Hepatocyte (in vitro differentiated cells): Measurements from ENCODE around the gene KIF17. TPM values are rescaled to one million over a fixed set of nuclear protein-coding genes. Genes with fewer than 3 reads are reported as not detected.

Experiments used
- DNase-seq: peaks from one replicate; pipeline ENCODE4 v3.0.0-alpha.2; 2016; ENCODE audit warnings: low spot score
- H2AFZ ChIP-seq: fragments of 200-600 bp; sonication (generic); 2 replicates; pipeline ENCODE4 v1.6.0; 2016; ENCODE audit warnings: antibody characterized with exemption, mild to moderate bottlenecking
- H3K27ac ChIP-seq: fragments of 200-600 bp; sonication (generic); 2 replicates; pipeline ENCODE4 v1.5.1; 2016; ENCODE audit warnings: mild to moderate bottlenecking
- H3K27me3 ChIP-seq: fragments of 200-600 bp; sonication (generic); 2 replicates; pipeline ENCODE4 v1.6.1; 2016
- H3K36me3 ChIP-seq: fragments of 200-600 bp; sonication (generic); replicated peaks from 2 replicates; pipeline ENCODE4 v1.5.1; 2016; ENCODE audit warnings: low read depth; ENCODE audit not compliant: insufficient read depth
- H3K4me1 ChIP-seq: fragments of 200-600 bp; sonication (generic); 2 replicates; pipeline ENCODE4 v1.5.1; 2016; ENCODE audit warnings: mild to moderate bottlenecking, moderate library complexity; ENCODE audit not compliant: insufficient read depth
- H3K4me2 ChIP-seq: fragments of 200-600 bp; sonication (generic); 2 replicates; pipeline ENCODE4 v1.6.0; 2016
- H3K4me3 ChIP-seq: fragments of 200-600 bp; sonication (generic); 2 replicates; pipeline ENCODE4 v1.5.1; 2016; ENCODE audit warnings: mild to moderate bottlenecking
- H3K79me2 ChIP-seq: fragments of 200-600 bp; sonication (generic); 2 replicates; pipeline ENCODE4 v1.6.0; 2017; ENCODE audit warnings: mild to moderate bottlenecking
- H3K9me2 ChIP-seq: fragments of 200-600 bp; sonication (generic); replicated peaks from 2 replicates; pipeline ENCODE4 v1.6.0; 2017; ENCODE audit warnings: mild to moderate bottlenecking; ENCODE audit not compliant: insufficient read depth
- H3K9me3 ChIP-seq: fragments of 200-600 bp; sonication (generic); 2 replicates; pipeline ENCODE4 v1.5.1; 2016; ENCODE audit warnings: low read depth, mild to moderate bottlenecking
- H4K20me1 ChIP-seq: fragments of 200-600 bp; sonication (generic); 2 replicates; pipeline ENCODE4 v1.6.0; 2016; ENCODE audit warnings: mild to moderate bottlenecking; ENCODE audit not compliant: insufficient read depth, poor library complexity, severe bottlenecking
- CTCF ChIP-seq: fragments of 200-600 bp; sonication (generic); IDR thresholded peaks from 2 replicates; pipeline ENCODE4 v1.5.1; 2016; ENCODE audit warnings: antibody characterized with exemption, mild to moderate bottlenecking; ENCODE audit not compliant: poor library complexity
- EZH2 ChIP-seq: fragments of 200-600 bp; sonication (generic); IDR thresholded peaks from 2 replicates; pipeline ENCODE4 v1.6.1; 2016; ENCODE audit warnings: antibody characterized with exemption, mild to moderate bottlenecking, borderline replicate concordance
- EZH2phosphoT487 ChIP-seq: fragments of 200-600 bp; sonication (generic); IDR thresholded peaks from one replicate; pipeline ENCODE4 v1.6.1; 2018; ENCODE audit warnings: antibody characterized with exemption, mild to moderate bottlenecking, low read depth, moderate library complexity; ENCODE audit not compliant: unreplicated experiment, severe bottlenecking
- WGBS: methylation state at CpG from one replicate; pipeline ENCODE4 v1.1.6; 2016; ENCODE audit warnings: low lambda C conversion rate; ENCODE audit errors: missing lambda C conversion rate; 5-methylcytosine and 5-hydroxymethylcytosine counted together
- polyA plus RNA-seq: library from polyadenylated mRNA; unstranded; fragments of >200 nt; fragmentation: Nextera tagmentation; extraction: Ambion mirVana; gene quantifications from 2 replicates; pipeline ENCODE4 v1.2.1, GENCODE V29; 2016
- total RNA-seq: library from RNA; depleted of rRNA; stranded (reverse); fragments of >200 nt; gene quantifications from 2 replicates; pipeline ENCODE4 v1.2.3, GENCODE V29; 2014

Gene KIF17
- total and polyA plus RNA-seq, 2 experiments from 2014 or later, result 0.23 to 0.28 TPM

DNA sequence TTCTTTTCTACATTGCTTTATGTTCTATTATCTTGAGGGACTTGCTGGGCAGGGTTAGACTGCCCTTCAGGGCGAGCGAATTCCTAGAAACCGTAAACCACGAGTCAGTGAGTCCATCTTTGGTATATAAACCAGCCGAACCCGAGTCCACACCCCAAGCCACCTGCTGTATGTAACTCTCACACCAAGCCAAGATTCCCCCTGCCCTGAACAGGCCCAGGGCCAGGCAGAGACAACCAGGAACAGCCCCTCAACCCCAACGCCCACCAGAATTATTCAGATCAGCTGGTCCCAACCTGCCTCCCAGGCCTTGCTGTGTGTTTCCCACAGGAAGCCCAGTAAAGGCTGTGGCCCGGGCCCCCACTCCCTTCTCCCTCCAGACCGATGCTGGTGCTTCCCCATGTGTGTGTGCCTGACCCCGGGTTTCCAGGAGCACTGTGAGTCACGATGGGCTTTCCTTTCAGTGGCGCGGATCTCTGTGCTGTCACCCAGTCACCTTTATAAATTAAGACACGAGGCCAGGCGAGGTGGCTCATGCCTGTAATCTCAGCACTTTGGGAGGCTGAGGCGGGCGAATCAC is 17.1 kb downstream of the KIF17 start:
- 90% methylated on average over 17 of the region's 17 CpGs for WGBS
- Histone ChIP-seq H2AFZ (no peak overlapping the region), H3K79me2 (no peaks in the 10 kb centered on the region), H3K9me2 (no peaks in the 10 kb centered on the region), H3K4me3 (no peak overlapping the region), H3K27me3 (no peaks in the 10 kb centered on the region), H3K9me3 (no peaks in the 10 kb centered on the region), H3K4me1 (peaks cover 12% of the 10 kb centered on the region), H4K20me1 (no peaks in the 10 kb centered on the region), H3K36me3 (no peaks in the 10 kb centered on the region), H3K27ac (no peak overlapping the region), H3K4me2 (no peak overlapping the region)
- no peak for DNase-seq
- no peak for TF ChIP-seq EZH2
- TF ChIP-seq CTCF, result no peak
- TF ChIP-seq EZH2phosphoT487, result no peak

DNA sequence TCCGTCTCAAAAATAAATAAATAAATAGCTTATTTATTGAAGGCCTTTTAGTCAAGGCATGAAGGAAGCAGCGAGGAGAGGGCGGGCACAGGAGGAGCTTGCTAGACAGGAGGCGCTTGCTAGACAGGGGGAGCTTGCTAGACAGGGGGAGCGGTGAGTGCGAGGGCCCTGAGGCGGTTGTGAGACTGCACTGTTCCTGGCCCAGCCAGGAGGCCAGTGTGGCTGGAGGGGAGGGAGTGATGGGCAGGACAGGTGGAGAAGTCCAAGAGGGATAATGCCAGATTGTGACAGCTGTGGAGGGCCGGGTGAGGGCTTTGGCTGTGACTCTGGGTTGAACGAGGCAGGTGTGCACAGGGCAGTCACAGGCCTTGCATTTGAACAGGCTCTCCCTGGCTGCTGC is 18.2 kb downstream of the KIF17 start:
- Histone ChIP-seq H2AFZ (no peak overlapping the region), H3K79me2 (no peaks in the 10 kb centered on the region), H3K27me3 (no peaks in the 10 kb centered on the region), H3K36me3 (no peaks in the 10 kb centered on the region), H3K4me3 (no peak overlapping the region), H3K9me2 (no peaks in the 10 kb centered on the region), H4K20me1 (no peaks in the 10 kb centered on the region), H3K4me2 (no peak overlapping the region), H3K4me1 (peaks cover 12% of the 10 kb centered on the region), H3K27ac (no peak overlapping the region), H3K9me3 (no peaks in the 10 kb centered on the region)
- no peak for TF ChIP-seq CTCF
- TF ChIP-seq EZH2phosphoT487, result no peak
- no peak for TF ChIP-seq EZH2
- 84% methylated on average over 9 of the region's 9 CpGs for WGBS
- DNase-seq, result no peak

- Histone ChIP-seq H3K4me1 (peaks cover 12% of the 10 kb centered on the region), H3K9me2 (no peaks in the 10 kb centered on the region), H3K79me2 (no peaks in the 10 kb centered on the region), H2AFZ (no peak overlapping the region), H3K4me2 (no peak overlapping the region), H4K20me1 (no peaks in the 10 kb centered on the region), H3K9me3 (no peaks in the 10 kb centered on the region), H3K27ac (peak overlapping the region; percentile 40), H3K27me3 (no peaks in the 10 kb centered on the region), H3K36me3 (no peaks in the 10 kb centered on the region), H3K4me3 (no peak overlapping the region)
- TF ChIP-seq EZH2 (no peak), EZH2phosphoT487 (no peak), CTCF (no peak)
- WGBS, result 73% methylated on average over 18 of the region's 18 CpGs
- DNase-seq, result peak; percentile 41
These were observed 19.5 kb downstream of the KIF17 start for GRCh38 chr1:20698195-20698910.
